H1 (cell line): Measurements from ENCODE around the gene UTS2B. TPM values are rescaled to one million over a fixed set of nuclear protein-coding genes. Genes with fewer than 3 reads are reported as not detected.
A peak's percentile ranks its signal among the peaks of the same experiment; 100 is the strongest.

ENCODE experiments used
- CTCF ChIA-PET: fragments of 300-600 bp; sonication (Branson Sonifier 250); formaldehyde crosslinking; loops from one replicate; lab custom pipeline; 2021; ENCODE audit not compliant: partially characterized antibody; lab: Charles Lee
- POLR2A ChIA-PET: fragments of 300-600 bp; sonication (Branson Sonifier 250); formaldehyde crosslinking; loops from one replicate; lab custom pipeline; 2021; ENCODE audit warnings: inconsistent platforms; ENCODE audit not compliant: partially characterized antibody; lab: Charles Lee
- DNase-seq, 2 experiments: peaks; one replicate each; pipeline versions ENCODE4 v3.0.0 to v3.0.0-alpha.2; 2010 to 2022; ENCODE audit warnings: low spot score in 2 of 2, low read depth in 1 of 2, mixed read lengths in 1 of 2
- FAIRE-seq: peaks from 2 replicates; lab custom pipeline; 2011; peaks lifted over from hg19 to GRCh38; lab: Jason Lieb, UNC
- H2AFZ ChIP-seq: 2 replicates; pipeline ENCODE4 v1.8.1; 2012; ENCODE audit warnings: low read length, inconsistent platforms
- H2AK5ac ChIP-seq: 2 replicates; pipeline ENCODE4 v1.6.1; 2013; ENCODE audit warnings: low read depth, low read length
- H2BK120ac ChIP-seq: replicated peaks from 2 replicates; pipeline ENCODE3; 2013; ENCODE audit warnings: low read depth, low read length, inconsistent platforms
- H2BK12ac ChIP-seq: 2 replicates; pipeline ENCODE4 v1.6.1; 2013; ENCODE audit warnings: low read depth, low read length
- H2BK15ac ChIP-seq: 2 replicates; pipeline ENCODE4 v1.6.1; 2013; ENCODE audit warnings: low read length
- H2BK20ac ChIP-seq: 2 replicates; pipeline ENCODE4 v1.6.1; 2013; ENCODE audit warnings: low read length
- H2BK5ac ChIP-seq: 2 replicates; pipeline ENCODE4 v1.6.1; 2013; ENCODE audit warnings: low read depth, low read length
- H3K14ac ChIP-seq: 2 replicates; pipeline ENCODE4 v1.6.1; 2013; ENCODE audit warnings: inconsistent platforms; ENCODE audit not compliant: insufficient read length
- H3K18ac ChIP-seq: 2 replicates; pipeline ENCODE4 v1.6.1; 2013; ENCODE audit warnings: low read length; ENCODE audit errors: extremely low read depth
- H3K23ac ChIP-seq: 2 replicates; pipeline ENCODE4 v1.6.1; 2013; ENCODE audit warnings: inconsistent platforms; ENCODE audit not compliant: insufficient read length
- H3K23me2 ChIP-seq: 2 replicates; pipeline ENCODE4 v1.6.1; 2013; ENCODE audit warnings: low read depth, low read length
- H3K27ac ChIP-seq: 2 replicates; pipeline ENCODE4 v1.6.1; 2011; ENCODE audit warnings: low read depth, low read length, inconsistent platforms
- H3K27me3 ChIP-seq, 4 experiments: replicated peaks in 1 of 4; 1 replicate in 1 of 4; 2 replicates in 3 of 4; pipeline versions ENCODE4 v1.6.1 to v1.8.1; 2011 to 2013; ENCODE audit warnings: low read length in 3 of 4, mild to moderate bottlenecking in 3 of 4, inconsistent platforms in 2 of 4, mixed read lengths in 2 of 4, moderate library complexity in 1 of 4; ENCODE audit not compliant: control insufficient read depth in 3 of 4, insufficient read depth in 3 of 4; ENCODE audit errors: extremely low read depth in 1 of 4
- H3K36me3 ChIP-seq, 4 experiments: 2 replicates each; pipeline versions ENCODE4 v1.6.1 to v1.8.1; 2011 to 2013; ENCODE audit warnings: mild to moderate bottlenecking in 4 of 4, low read length in 3 of 4, moderate library complexity in 2 of 4, control low read depth in 1 of 4, inconsistent platforms in 1 of 4; ENCODE audit not compliant: insufficient read depth in 4 of 4, control insufficient read depth in 2 of 4
- H3K4ac ChIP-seq: replicated peaks from 2 replicates; pipeline ENCODE3; 2013; ENCODE audit warnings: low read length, low read depth, mixed read lengths, inconsistent platforms; ENCODE audit not compliant: insufficient read length
- H3K4me1 ChIP-seq, 4 experiments: replicated peaks in 1 of 4; 1 replicate in 1 of 4; 2 replicates in 3 of 4; pipeline versions ENCODE4 v1.6.1 to v1.8.1; 2011 to 2013; ENCODE audit warnings: low read length in 3 of 4, inconsistent platforms in 2 of 4, mixed read lengths in 1 of 4; ENCODE audit not compliant: insufficient read depth in 4 of 4, control insufficient read depth in 3 of 4
- H3K4me2 ChIP-seq, 2 experiments: 2 replicates each; pipeline versions ENCODE4 v1.6.1 to v1.8.1; 2011 to 2013; ENCODE audit warnings: low read depth in 2 of 2, low read length in 2 of 2, control low read depth in 1 of 2, inconsistent platforms in 1 of 2, mild to moderate bottlenecking in 1 of 2; ENCODE audit not compliant: insufficient read depth in 1 of 2
- H3K4me3 ChIP-seq, 4 experiments: fragments of 200-600, 300-600 bp in 1 of 4; sonication (generic), shearing (Covaris generic), sonication (Bioruptor Twin) in 1 of 4; 2 replicates each; pipeline versions ENCODE4 v1.5.1 to v1.8.1; 2011 to 2016; ENCODE audit warnings: low read length in 4 of 4, low read depth in 3 of 4, control low read depth in 2 of 4, inconsistent platforms in 2 of 4, mild to moderate bottlenecking in 2 of 4, mixed read lengths in 1 of 4, moderate library complexity in 1 of 4; ENCODE audit not compliant: insufficient read depth in 2 of 4; ENCODE audit errors: extremely low read depth in 1 of 4
- H3K56ac ChIP-seq: replicated peaks from 2 replicates; pipeline ENCODE3; 2013; ENCODE audit warnings: low read depth, mild to moderate bottlenecking, mixed read lengths, low read length, inconsistent platforms; ENCODE audit not compliant: insufficient read length
- H3K79me1 ChIP-seq: 2 replicates; pipeline ENCODE4 v1.6.1; 2013; ENCODE audit warnings: low read depth, low read length, control low read depth
- H3K79me2 ChIP-seq, 2 experiments: 2 replicates each; pipeline versions ENCODE4 v1.6.1 to v1.8.1; 2012 to 2013; ENCODE audit warnings: low read length in 2 of 2, mild to moderate bottlenecking in 2 of 2, inconsistent platforms in 1 of 2; ENCODE audit not compliant: insufficient read depth in 2 of 2, control insufficient read depth in 1 of 2
- H3K9ac ChIP-seq, 4 experiments: replicated peaks in 1 of 4; 1 replicate in 1 of 4; 2 replicates in 3 of 4; pipeline versions ENCODE4 v1.6.1 to v1.8.1; 2011 to 2013; ENCODE audit warnings: low read depth in 3 of 4, low read length in 3 of 4, control low read depth in 2 of 4, mild to moderate bottlenecking in 2 of 4, moderate library complexity in 2 of 4, inconsistent platforms in 1 of 4; ENCODE audit errors: extremely low read depth in 1 of 4
- H3K9me3 ChIP-seq, 2 experiments: 2 replicates each; pipeline versions ENCODE4 v1.6.1 to v1.8.1; 2012 to 2013; ENCODE audit warnings: mild to moderate bottlenecking in 2 of 2, moderate library complexity in 2 of 2, control low read depth in 1 of 2, inconsistent platforms in 1 of 2, low read depth in 1 of 2, low read length in 1 of 2, mixed read lengths in 1 of 2; ENCODE audit not compliant: insufficient read depth in 2 of 2
- H4K20me1 ChIP-seq, 2 experiments: replicated peaks in 1 of 2; 2 replicates each; pipeline versions ENCODE3 to v1.8.1; 2011 to 2013; ENCODE audit warnings: inconsistent platforms in 2 of 2, low read length in 2 of 2, mild to moderate bottlenecking in 1 of 2; ENCODE audit not compliant: insufficient read depth in 2 of 2, control insufficient read depth in 1 of 2
- H4K5ac ChIP-seq: 2 replicates; pipeline ENCODE4 v1.6.1; 2013; ENCODE audit warnings: low read length, low read depth, mixed read lengths, inconsistent platforms; ENCODE audit not compliant: insufficient read length
- H4K8ac ChIP-seq: 2 replicates; pipeline ENCODE4 v1.8.0; 2013; ENCODE audit warnings: mild to moderate bottlenecking, moderate library complexity, low read length, inconsistent platforms; ENCODE audit not compliant: insufficient read depth; ENCODE audit errors: extremely low read depth
- H4K91ac ChIP-seq: replicated peaks from 2 replicates; pipeline ENCODE3; 2013; ENCODE audit warnings: low read length, mixed read lengths, inconsistent platforms; ENCODE audit not compliant: insufficient read length
- BACH1 ChIP-seq: IDR thresholded peaks from 2 replicates; pipeline ENCODE4 v1.6.1; 2012; ENCODE audit warnings: low read length, improper control_type of control experiment
- KDM4A ChIP-seq: IDR thresholded peaks from one replicate; pipeline ENCODE4 v1.7.1; 2012; ENCODE audit warnings: low read depth, mild to moderate bottlenecking, moderate library complexity, low read length, inconsistent platforms; ENCODE audit not compliant: severe bottlenecking
- MAFK ChIP-seq: IDR thresholded peaks from 2 replicates; pipeline ENCODE4 v1.6.1; 2012; ENCODE audit warnings: low read depth, mild to moderate bottlenecking, improper control_type of control experiment, low read length
- SAP30 ChIP-seq: fragments of 300-600 bp; sonication (generic); IDR thresholded peaks from 2 replicates; pipeline ENCODE4 v1.7.1; 2012; ENCODE audit warnings: low read length, moderate library complexity, mild to moderate bottlenecking, inconsistent platforms; ENCODE audit not compliant: insufficient read depth, insufficient replicate concordance
- SIRT6 ChIP-seq: IDR thresholded peaks from one replicate; pipeline ENCODE4 v1.7.1; 2012; ENCODE audit warnings: low read length, inconsistent platforms
- SP2 ChIP-seq: IDR thresholded peaks from 2 replicates; pipeline ENCODE4 v1.6.1; 2012; ENCODE audit warnings: mild to moderate bottlenecking, low read length, inconsistent platforms
- SRF ChIP-seq: IDR thresholded peaks from 2 replicates; pipeline ENCODE4 v1.6.1; 2011; ENCODE audit warnings: mild to moderate bottlenecking, low read depth, low read length, moderate library complexity
- TAF1 ChIP-seq: IDR thresholded peaks from 2 replicates; pipeline ENCODE4 v1.6.1; 2011; ENCODE audit warnings: mild to moderate bottlenecking, low read depth, low read length
- TBP ChIP-seq: IDR thresholded peaks from 2 replicates; pipeline ENCODE4 v1.6.1; 2011; ENCODE audit warnings: low read depth, low read length, improper control_type of control experiment
- TEAD4 ChIP-seq: IDR thresholded peaks from 2 replicates; pipeline ENCODE4 v1.6.1; 2012; ENCODE audit warnings: low read depth, low read length, inconsistent platforms, mixed read lengths
- WGBS, 2 experiments: shearing (Covaris generic) in 1 of 2; methylation state at CpG; one replicate each; pipeline versions ENCODE4 v1.1.6 to v1.1.7; 2013 to 2015; ENCODE audit warnings: low lambda C conversion rate in 2 of 2, mixed read lengths in 2 of 2, inconsistent platforms in 1 of 2, low coverage in 1 of 2, missing lambda C conversion rate in 1 of 2; ENCODE audit not compliant: insufficient replicate concordance in 2 of 2, insufficient coverage in 1 of 2, insufficient read length in 1 of 2; ENCODE audit errors: extremely low coverage in 1 of 2, missing lambda C conversion rate in 1 of 2; 5-methylcytosine and 5-hydroxymethylcytosine counted together
- polyA plus RNA-seq, 7 experiments: library from polyadenylated mRNA; depleted of rRNA in 3 of 7; stranded (reverse) in 5 of 7; unstranded in 2 of 7; fragments of >200 nt in 5 of 7; fragments of 200-250 nt in 2 of 7; gene quantifications; 1 replicate in 5 of 7; 2 replicates in 1 of 7; 4 replicates in 1 of 7; pipeline versions ENCODE4 v1.2.1 to v1.2.3, GENCODE V29; 2011 to 2013; ENCODE audit warnings: missing spikeins in 2 of 7, mixed read lengths in 2 of 7
- total RNA-seq: library from RNA; stranded (reverse); fragmentation: NEBNext Ultra II Directional; extraction: Animal tissue kit (Norgen Biotek cat#: 25700); gene quantifications from 2 replicates; pipeline ENCODE4 v1.2.1, GENCODE V29; 2021
- TF ChIP-seq, protein P1 (sequence below): IDR thresholded peaks from 2 replicates; pipeline ENCODE4 v1.6.1; 2012; ENCODE audit warnings: inconsistent platforms
- TF ChIP-seq, protein P2 (sequence below): IDR thresholded peaks from 2 replicates; pipeline ENCODE4 v1.6.1; 2012; ENCODE audit warnings: inconsistent platforms

Gene UTS2B
- total and polyA plus RNA-seq, 2 of the 8 experiments (the other 6 are each of a cell fraction or from before 2014, with no cell fraction given) = not detected

- Histone ChIP-seq H4K5ac (peak overlapping the region; percentile 40), H3K18ac (peak overlapping the region; percentile 51; the same call in 1 of the 2 replicates), H2BK15ac (no peak overlapping the region), H3K79me1 (no peaks in the 10 kb centered on the region), H4K20me1 (no peaks in the 10 kb centered on the region), H2AK5ac (no peak overlapping the region), H2BK20ac (no peak overlapping the region), H2BK12ac (no peak overlapping the region), H3K9ac (peak overlapping the region in 1 of 4 experiments; percentile 34; a peak in 1 of 7 replicates), H3K56ac (no peak overlapping the region), H3K36me3 (no peaks in the 10 kb centered on the region), H4K91ac (no peak overlapping the region), H3K23ac (no peak overlapping the region), H3K9me3 (no peaks in the 10 kb centered on the region), H3K4me2 (peak overlapping the region; percentile 24 to 36; a peak in 3 of 4 replicates), H2BK5ac (no peak overlapping the region), H3K79me2 (no peaks in the 10 kb centered on the region), H3K4ac (no peak overlapping the region), H3K27me3 (no peaks in the 10 kb centered on the region), H2AFZ (no peak overlapping the region), H3K14ac (no peak overlapping the region), H3K23me2 (no peaks in the 10 kb centered on the region), H3K27ac (no peak overlapping the region), H3K4me1 (peaks cover 0 to 9% (median 7%) of the 10 kb centered on the region in 4 experiments; a peak in 3 of 7 replicates), H3K4me3 (peak overlapping the region in 1 of 4 experiments; percentile 37; a peak in 1 of 8 replicates), H4K8ac (no peak overlapping the region), H2BK120ac (no peak overlapping the region)
- ChIA-PET CTCF (interaction anchor here (0.7 kb wide), 1 partner anchor 125 kb away, joined by 3 read pairs; no protein-coding TSS in a partner anchor), POLR2A (no interaction called here)
- FAIRE-seq (peak; percentile 60), DNase-seq (no peak)
- 55% methylated on average over 6 of the region's 6 CpGs; no CpG with 5 or more reads in 1 of the 2 experiments for WGBS, 2 experiments
- no peak for TF ChIP-seq SAP30
- TF ChIP-seq MAFK = peak; percentile 77
- peak; percentile 20; the same call in 1 of the 2 replicates for TF ChIP-seq TEAD4
- TF ChIP-seq, protein P1, sequence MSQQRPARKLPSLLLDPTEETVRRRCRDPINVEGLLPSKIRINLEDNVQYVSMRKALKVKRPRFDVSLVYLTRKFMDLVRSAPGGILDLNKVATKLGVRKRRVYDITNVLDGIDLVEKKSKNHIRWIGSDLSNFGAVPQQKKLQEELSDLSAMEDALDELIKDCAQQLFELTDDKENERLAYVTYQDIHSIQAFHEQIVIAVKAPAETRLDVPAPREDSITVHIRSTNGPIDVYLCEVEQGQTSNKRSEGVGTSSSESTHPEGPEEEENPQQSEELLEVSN = no peak
- TF ChIP-seq BACH1 = no peak
- TF ChIP-seq, protein P2, sequence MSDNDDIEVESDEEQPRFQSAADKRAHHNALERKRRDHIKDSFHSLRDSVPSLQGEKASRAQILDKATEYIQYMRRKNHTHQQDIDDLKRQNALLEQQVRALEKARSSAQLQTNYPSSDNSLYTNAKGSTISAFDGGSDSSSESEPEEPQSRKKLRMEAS = no peak
- TF ChIP-seq KDM4A = no peak
- no peak for TF ChIP-seq TAF1
- no peak for TF ChIP-seq TBP
- no peak for TF ChIP-seq SRF
- no peak for TF ChIP-seq SP2
- TF ChIP-seq SIRT6 = no peak
Measured at GRCh38 chr3:191253089-191253799, 77.1 kb downstream of the UTS2B start.
